ENCODE results near the gene ABTB1.

ABTB1 gene

DNA sequence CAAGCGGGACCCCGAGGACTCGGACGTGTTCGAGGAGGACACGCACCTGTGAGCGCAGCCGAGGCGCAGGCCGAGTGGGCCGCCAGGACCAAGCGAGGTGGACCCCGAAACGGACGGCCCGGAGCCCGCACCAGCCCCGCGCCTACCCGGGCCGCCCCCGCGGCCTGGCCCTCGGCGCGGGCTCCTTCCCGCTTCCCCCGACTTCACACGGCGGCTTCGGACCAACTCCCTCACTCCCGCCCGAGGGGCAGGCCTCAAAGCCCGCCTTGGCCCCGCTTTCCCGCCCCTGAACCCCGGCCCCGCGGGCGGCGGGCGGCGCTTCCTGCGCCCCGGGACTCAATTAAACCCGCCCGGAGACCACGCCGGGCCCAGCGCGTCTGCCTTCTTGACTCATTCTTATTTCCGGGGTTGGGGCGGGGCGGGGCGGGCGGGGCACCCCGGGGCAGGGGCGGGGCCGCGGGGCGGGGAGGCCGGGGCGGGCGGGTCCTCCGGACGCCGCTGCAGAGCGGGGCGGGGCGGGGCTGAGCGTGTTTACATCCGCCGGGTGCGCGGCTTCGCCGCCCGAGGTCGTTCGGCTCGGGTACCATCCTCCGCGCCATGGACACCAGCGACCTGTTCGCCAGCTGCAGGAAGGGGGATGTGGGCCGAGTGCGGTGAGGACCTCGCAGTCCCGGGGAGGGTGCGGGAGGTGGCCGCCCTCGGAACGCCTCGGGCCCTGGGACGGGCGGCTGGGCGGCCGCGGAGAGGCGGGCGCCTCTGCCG is at the start of gene ABTB1:
TSS of gene ABTB1 (plus strand) at position 524 of the 762 bp plus-strand sequence. CDS start at position 598, 74 bp downstream.
- H3K9me3 Mint-ChIP-seq: no peaks in the 10 kb centered on the region
- no peaks in the 10 kb centered on the region for H3K27me3 Mint-ChIP-seq
- peaks cover 20% of the 10 kb centered on the region for H3K36me3 Mint-ChIP-seq
- H3K27ac Mint-ChIP-seq: peak within 1 kb of the TSS; percentile 94
- peak; percentile 90 for ATAC-seq
- peak within 1 kb of the TSS; percentile 91 for H3K4me3 Mint-ChIP-seq
- peaks cover 54% of the 10 kb centered on the region for H3K4me1 Mint-ChIP-seq

DNA sequence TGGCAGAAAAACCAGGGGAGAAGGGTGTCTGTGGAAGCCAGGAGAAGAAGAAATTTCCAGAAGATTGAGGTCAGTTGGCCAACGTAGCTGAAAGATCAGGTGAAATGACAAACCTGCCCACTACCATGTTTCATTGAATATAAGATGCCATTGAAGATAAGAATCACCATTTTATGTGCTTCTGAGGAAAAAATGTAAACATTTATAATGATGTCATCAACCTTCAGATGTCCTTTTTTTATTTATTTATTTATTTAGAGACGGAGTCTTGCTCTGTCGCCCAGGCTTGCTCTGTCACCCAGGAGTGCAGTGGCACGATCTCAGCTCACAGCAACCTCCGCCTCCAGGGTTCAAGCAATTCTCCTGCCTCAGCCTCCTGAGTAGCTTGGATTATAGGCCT is 48.7 kb upstream of the ABTB1 start:
- peaks cover 38% of the 10 kb centered on the region for H3K36me3 Mint-ChIP-seq
- no peak for ATAC-seq
- no peak overlapping the region for H3K27ac Mint-ChIP-seq
- peaks cover 18% of the 10 kb centered on the region for H3K27me3 Mint-ChIP-seq
- no peaks in the 10 kb centered on the region for H3K4me1 Mint-ChIP-seq
- H3K4me3 Mint-ChIP-seq: no peak overlapping the region
- H3K9me3 Mint-ChIP-seq: no peaks in the 10 kb centered on the region

GRCh38 chr3:127625821-127626220 is 46.9 kb upstream of the ABTB1 start:
- H3K36me3 Mint-ChIP-seq: peaks cover 25% of the 10 kb centered on the region
- no peaks in the 10 kb centered on the region for H3K9me3 Mint-ChIP-seq
- H3K4me3 Mint-ChIP-seq: no peak overlapping the region
- H3K4me1 Mint-ChIP-seq: peaks cover 13% of the 10 kb centered on the region
- no peak overlapping the region for H3K27ac Mint-ChIP-seq
- peaks cover 28% of the 10 kb centered on the region for H3K27me3 Mint-ChIP-seq
- no peak for ATAC-seq

GRCh38 chr3:127628426-127628787 is 44.3 kb upstream of the ABTB1 start:
- Mint-ChIP-seq H3K4me1 (peaks cover 13% of the 10 kb centered on the region), H3K27ac (no peak overlapping the region)

DNA sequence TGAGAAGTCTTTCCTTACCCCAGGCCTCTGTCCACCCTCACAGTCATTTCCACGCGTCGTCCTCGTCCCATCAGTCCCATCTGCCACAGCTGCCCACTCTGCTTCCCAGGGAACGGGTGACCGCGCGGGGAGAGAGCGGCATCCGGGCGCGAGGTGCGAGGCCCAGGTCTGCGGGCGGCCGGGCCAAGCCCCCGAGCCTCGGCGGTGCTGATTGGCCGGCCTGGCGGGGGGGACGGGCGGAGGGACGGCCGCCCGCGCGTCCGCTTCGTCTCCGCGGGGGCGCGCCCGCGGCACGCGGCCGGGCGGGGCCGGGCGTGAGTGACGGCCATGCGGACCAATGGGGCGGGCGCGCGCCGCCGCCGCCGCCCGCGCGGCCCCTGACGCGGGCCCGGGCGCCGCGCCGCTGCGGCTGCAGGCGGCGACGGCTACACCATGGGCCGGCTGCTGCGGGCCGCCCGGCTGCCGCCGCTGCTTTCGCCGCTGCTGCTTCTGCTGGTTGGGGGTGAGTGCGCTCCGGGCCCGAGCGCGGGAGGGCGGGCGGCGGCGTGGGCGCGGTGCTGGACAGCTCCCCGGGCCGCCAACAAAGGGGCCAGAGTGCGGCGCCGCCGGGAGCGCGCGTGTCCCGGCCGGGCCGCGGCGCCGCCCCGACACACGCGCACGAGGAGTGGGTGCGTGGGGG is 43.8 kb upstream of the ABTB1 start, which contains the start of gene PODXL2:
TSS of gene PODXL2 (plus strand) at position 398 of the 679 bp plus-strand sequence. CDS start at position 433, 35 bp downstream.
- H3K4me1 Mint-ChIP-seq: peaks cover 13% of the 10 kb centered on the region
- H3K27ac Mint-ChIP-seq: peak within 1 kb of the TSS; percentile 54
- no peaks in the 10 kb centered on the region for H3K9me3 Mint-ChIP-seq
- peaks cover 28% of the 10 kb centered on the region for H3K27me3 Mint-ChIP-seq
- peak within 1 kb of the TSS; percentile 76 for H3K4me3 Mint-ChIP-seq
- H3K36me3 Mint-ChIP-seq: peaks cover 5% of the 10 kb centered on the region
- ATAC-seq: peak; percentile 73

More at GRCh38 chr3:127628426-127628787, 44.3 kb upstream of the ABTB1 start:
- peaks cover 2% of the 10 kb centered on the region for H3K36me3 Mint-ChIP-seq
- no peaks in the 10 kb centered on the region for H3K9me3 Mint-ChIP-seq
- H3K4me3 Mint-ChIP-seq: peak overlapping the region; percentile 42
- no peak for ATAC-seq
- H3K27me3 Mint-ChIP-seq: peaks cover 28% of the 10 kb centered on the region

- Mint-ChIP-seq H3K4me3 (peak overlapping the region; percentile 76), H3K4me1 (peaks cover 13% of the 10 kb centered on the region), H3K9me3 (no peaks in the 10 kb centered on the region), H3K27me3 (peaks cover 28% of the 10 kb centered on the region), H3K27ac (peak overlapping the region; percentile 54), H3K36me3 (peaks cover 5% of the 10 kb centered on the region)
- ATAC-seq: peak; percentile 77
Measured at GRCh38 chr3:127629467-127630403, 43.0 kb upstream of the ABTB1 start.

DNA sequence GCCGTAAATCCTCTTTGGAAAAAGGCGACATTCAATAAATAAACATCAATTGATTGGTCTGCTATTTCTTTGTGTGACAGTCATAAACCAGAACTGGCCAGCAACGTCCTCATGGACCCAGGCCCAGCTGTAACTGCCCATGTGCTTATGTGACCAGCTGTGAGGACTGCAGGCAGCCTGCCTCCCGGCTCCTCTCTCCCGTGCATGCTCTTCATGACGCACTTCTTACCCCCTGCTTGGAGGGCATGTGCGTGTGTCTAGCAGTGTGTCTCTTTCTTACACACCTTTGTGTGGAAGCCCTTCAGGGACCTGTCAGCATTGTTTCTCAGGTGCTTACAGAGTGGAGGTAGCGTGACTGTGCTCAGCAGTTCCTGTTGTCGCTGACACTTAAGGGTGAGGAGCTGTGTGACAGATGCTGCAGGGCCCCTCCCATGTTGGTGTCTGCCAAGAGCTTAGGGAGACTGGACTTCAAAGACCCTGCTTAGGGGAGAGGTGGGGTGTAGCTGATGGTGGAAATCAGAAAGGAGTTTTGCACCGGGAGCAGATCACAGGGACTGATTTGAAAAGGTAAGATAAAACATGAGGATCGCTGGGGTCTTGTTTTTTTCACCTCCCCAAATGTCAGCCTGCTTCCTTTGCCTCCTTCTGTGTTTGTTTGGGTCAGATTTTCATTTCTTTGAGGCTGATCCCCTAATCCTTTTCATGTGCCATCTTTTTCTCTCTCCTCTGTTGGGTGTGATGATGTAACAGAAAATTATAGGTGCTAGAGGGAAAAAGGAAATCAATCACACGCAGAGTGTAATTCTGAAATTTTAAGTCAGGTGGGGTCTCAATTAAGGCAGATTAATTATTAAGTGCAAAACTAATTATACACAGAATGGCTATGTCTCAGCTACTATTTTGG is 41.7 kb upstream of the ABTB1 start:
- Mint-ChIP-seq H3K4me1 (peaks cover 13% of the 10 kb centered on the region), H3K27me3 (peaks cover 32% of the 10 kb centered on the region), H3K36me3 (peaks cover 5% of the 10 kb centered on the region), H3K27ac (no peak overlapping the region), H3K9me3 (no peaks in the 10 kb centered on the region), H3K4me3 (peak overlapping the region; percentile 3)
- ATAC-seq: no peak

GRCh38 chr3:127632035-127632820 is 40.5 kb upstream of the ABTB1 start:
- no peak for ATAC-seq
- Mint-ChIP-seq H3K4me3 (no peak overlapping the region), H3K36me3 (peaks cover 5% of the 10 kb centered on the region), H3K27me3 (peaks cover 31% of the 10 kb centered on the region), H3K27ac (no peak overlapping the region), H3K4me1 (peaks cover 13% of the 10 kb centered on the region), H3K9me3 (no peaks in the 10 kb centered on the region)

DNA sequence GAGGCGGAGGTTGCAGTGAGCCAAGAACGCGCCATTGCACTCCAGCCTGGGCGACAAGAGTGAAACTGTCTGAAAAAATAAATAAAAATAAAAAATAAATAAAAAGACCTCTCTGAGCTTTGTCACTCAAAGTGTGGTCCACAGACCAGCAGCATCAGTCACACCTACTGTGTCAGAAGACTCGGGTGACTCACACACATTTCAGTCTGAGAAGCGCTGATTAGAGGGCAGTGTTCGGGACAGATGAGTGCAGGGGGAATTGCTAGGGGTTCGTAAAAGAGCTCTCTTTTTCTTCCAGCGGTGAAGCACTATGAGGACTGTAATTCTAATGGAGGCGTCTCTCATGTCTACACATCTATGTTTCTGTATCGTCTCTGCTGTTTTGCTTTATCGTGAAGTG is 38.1 kb upstream of the ABTB1 start:
- peaks cover 14% of the 10 kb centered on the region for H3K27me3 Mint-ChIP-seq
- H3K36me3 Mint-ChIP-seq: peaks cover 5% of the 10 kb centered on the region
- peaks cover 9% of the 10 kb centered on the region for H3K4me1 Mint-ChIP-seq
- no peak for ATAC-seq
- no peaks in the 10 kb centered on the region for H3K9me3 Mint-ChIP-seq
- no peak overlapping the region for H3K27ac Mint-ChIP-seq
- no peak overlapping the region for H3K4me3 Mint-ChIP-seq

DNA sequence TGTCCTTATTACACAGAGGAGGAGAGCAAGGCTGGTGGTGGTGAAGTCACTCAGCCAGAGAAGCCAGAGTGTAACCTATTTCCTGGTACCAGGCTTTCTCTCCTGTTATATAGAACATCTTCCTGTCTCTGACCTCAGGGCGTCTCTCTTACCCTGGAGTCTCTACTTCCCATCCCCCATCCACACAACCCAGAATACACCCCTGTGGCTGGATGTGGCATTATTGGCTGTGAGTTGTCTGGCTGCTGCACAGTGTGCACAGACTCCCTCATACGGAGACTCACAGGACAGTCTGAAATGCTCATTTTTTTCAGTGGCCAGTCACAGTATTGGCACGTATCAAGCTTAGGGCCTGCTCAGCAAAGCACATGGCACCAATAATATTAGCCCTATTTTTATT is 35.2 kb upstream of the ABTB1 start:
- Mint-ChIP-seq H3K9me3 (no peaks in the 10 kb centered on the region), H3K4me1 (no peaks in the 10 kb centered on the region), H3K27ac (no peak overlapping the region), H3K36me3 (peaks cover 5% of the 10 kb centered on the region), H3K4me3 (no peak overlapping the region), H3K27me3 (peaks cover 8% of the 10 kb centered on the region)
- ATAC-seq: no peak

DNA sequence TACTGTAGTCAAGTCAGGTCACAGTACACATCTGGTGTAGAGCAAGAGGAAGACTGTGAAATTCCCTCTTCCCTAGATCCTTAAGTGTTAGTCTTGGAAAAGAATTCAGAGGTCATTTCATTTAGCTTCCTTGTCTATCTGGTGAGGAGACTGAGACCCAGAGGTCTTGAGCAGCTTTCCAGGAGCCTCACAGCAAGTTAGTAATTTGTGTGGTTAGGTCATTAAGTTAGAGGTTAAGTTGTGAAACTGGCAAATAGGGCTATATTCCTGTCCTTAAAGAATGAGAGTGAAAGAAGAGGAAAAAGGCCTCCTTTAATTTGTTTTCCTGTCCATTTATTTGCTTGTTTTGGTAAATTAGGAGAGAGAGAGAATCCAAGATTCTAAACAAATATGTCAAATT is 34.8 kb upstream of the ABTB1 start:
- no peak overlapping the region for H3K27ac Mint-ChIP-seq
- no peak overlapping the region for H3K4me3 Mint-ChIP-seq

GRCh38 chr3:127639173-127640041 is 33.3 kb upstream of the ABTB1 start:
- Mint-ChIP-seq H3K27me3 (peaks cover 8% of the 10 kb centered on the region), H3K4me3 (no peak overlapping the region), H3K36me3 (no peaks in the 10 kb centered on the region), H3K4me1 (no peaks in the 10 kb centered on the region), H3K9me3 (no peaks in the 10 kb centered on the region), H3K27ac (no peak overlapping the region)
- no peak for ATAC-seq

More for the DNA sequence above, 34.8 kb upstream of the ABTB1 start:
- Mint-ChIP-seq H3K4me1 (no peaks in the 10 kb centered on the region), H3K9me3 (no peaks in the 10 kb centered on the region), H3K27me3 (peaks cover 8% of the 10 kb centered on the region), H3K36me3 (peaks cover 5% of the 10 kb centered on the region)
- ATAC-seq: no peak

- Mint-ChIP-seq H3K27ac (no peak overlapping the region), H3K9me3 (no peaks in the 10 kb centered on the region), H3K36me3 (no peaks in the 10 kb centered on the region), H3K27me3 (peaks cover 8% of the 10 kb centered on the region), H3K4me3 (no peak overlapping the region), H3K4me1 (no peaks in the 10 kb centered on the region)
- no peak for ATAC-seq
Measured at GRCh38 chr3:127640042-127640355, 32.8 kb upstream of the ABTB1 start.
